HS-5 (cell line): ENCODE results near the gene ARRB1.
"Not testable (repeated sequence)": the region's sequence is repeated elsewhere in the genome, so short reads cannot be mapped to it uniquely, and the experiment has no call there.

Experiments
- DNase-seq: peaks from one replicate; pipeline ENCODE4 v3.0.0-alpha.2; 2012; ENCODE audit warnings: low read depth

Gene ARRB1

DNA sequence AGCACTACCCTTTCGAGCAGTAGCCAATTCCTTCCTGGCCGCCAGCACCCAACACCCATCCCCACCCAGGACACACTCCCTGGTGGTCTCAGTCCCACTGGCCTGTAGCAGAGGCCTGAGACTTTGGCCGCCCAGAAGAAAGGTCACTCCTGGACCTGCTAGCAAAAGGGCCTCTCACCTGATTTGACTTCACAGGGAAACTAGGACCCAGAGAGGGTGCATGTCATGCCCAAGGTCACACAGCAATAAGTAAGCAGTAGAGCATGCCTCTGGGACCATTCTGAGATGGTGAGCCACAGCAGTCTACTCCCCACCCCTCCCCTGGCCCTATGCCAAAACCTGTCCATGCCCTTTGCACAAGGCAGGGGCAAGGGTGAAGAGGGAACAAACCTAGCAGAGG, 7.3 kb downstream of the ARRB1 start:
- DNase-seq: no peak

DNA sequence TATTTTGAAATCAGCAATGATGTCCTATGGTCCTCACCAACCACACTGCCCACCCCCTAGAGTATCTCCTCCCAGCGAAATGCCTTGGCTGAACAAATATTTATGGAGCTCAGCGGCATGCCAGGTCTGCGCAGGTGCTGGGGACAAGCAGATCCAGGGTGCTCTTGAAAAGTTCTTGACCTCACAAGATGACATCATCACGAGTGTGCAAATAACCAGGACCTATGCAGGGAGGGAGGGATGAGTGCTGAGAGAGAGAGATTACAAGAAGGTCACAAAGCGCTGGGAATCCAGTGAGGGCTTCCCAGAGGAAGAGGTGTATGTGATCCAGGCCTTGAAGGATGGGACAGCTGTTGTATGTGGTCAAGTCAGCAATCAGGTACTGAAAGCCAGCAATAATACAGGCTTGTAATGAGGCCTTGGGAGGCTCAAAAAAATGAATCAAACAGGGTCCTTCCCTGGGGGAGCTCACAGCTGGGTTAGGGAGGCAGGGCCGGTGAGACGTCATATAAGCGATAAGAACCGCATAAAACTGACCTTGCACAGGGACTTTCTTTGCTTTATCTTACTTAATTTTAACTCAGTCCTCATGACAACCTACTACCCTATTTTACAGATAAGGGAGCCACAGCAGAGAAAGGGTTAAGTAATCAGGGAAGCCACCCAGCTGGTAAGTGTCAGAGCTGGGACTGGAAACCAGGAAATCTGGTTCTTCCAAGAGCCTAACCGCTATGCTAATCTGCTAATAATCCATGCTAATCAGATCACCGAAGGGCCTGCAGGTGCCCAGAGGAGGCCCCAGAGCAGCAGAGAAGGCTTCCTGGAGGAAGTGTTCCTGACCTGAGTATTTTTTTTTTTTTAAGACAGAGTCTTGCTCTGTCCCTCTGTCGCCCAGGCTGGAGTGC, 8.2 kb downstream of the ARRB1 start:
- DNase-seq: no peak

DNA sequence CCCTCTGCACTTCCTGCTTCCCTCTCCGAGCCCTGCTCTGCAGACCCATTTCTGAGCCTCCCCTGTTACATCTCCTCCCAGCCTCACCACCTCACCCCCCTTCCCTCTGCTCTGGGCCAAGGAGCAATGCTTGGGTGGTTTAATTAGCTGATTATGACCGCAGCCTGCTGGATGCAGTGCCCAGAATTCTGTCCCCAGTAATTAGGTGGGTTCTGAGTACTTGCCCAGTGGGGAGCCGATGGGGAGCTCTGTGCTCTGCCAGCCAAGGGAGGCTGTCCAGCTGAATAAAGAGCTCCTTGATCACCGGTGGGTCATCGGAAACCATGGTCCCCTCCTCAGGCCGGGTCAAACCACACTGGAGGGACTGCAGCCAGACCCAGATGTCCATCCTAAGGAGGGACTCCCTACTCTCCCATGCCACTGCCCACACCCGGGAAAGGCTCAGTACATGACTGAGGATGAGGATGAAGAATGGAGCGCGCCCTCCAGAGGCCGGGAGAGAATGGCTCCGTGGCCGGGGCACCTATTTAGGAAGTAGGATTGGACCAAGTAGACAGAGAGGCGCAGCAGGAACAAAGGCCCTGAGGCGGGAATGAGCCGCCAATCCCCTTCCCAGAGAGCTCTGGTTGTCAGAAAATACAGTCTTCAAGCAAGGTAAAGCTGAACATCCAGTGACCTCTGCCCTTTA, 9.1 kb downstream of the ARRB1 start:
- no peak for DNase-seq

DNA sequence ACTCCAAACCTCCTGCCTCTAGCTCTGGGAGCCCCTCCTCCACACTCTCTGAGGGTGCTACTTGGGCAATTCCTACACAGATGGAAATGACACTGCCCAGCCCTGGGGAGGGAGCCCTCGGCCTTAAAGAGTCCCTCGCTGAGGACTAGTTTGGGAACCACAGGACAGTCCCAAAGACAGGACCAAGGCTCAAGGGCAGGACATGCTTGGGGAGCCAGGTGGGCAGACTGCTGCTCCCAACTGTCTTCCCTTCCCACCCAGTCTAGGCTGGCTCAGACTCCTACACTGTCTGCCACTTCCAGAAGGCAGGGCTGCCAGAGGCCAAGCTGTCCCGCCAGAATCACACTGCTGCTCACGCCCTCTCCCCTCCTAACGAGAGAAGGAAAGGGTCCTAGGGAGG, 9.8 kb downstream of the ARRB1 start:
- DNase-seq: no peak

DNA sequence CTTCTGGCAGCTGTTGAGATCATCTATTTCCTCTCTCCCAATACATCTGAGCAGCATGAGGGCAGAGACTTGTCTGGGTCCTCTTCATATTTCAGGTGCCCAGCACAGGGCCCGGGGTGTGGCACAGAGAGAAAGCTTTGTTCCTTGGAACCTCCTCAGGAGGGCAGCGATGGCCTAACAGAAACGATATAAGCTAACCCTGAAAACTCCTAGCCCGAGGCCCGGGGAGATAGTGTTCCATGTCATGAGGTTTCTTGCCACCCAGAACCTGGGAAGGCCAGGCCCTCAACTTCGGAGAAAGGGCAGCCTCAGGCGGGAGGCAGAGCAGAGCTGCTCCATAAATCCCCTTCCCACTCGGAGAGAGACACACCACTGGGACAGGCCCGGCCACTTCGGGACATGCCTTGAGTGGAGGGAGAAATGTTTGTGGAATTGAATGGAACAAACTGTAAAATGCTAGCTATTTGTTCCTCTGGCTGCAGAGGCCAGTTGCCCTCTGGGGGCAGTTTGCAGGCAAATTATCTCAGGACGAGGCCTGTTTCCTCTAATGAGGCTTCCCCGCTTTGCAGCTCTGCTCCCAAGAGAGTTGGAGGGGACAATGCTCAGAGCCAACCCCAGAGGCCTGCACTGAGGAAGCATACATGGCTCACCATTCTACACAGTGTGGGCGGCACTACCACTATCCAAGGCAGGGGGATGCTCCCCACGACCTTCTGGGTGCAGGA, 11.6 kb downstream of the ARRB1 start:
- DNase-seq: no peak

DNA sequence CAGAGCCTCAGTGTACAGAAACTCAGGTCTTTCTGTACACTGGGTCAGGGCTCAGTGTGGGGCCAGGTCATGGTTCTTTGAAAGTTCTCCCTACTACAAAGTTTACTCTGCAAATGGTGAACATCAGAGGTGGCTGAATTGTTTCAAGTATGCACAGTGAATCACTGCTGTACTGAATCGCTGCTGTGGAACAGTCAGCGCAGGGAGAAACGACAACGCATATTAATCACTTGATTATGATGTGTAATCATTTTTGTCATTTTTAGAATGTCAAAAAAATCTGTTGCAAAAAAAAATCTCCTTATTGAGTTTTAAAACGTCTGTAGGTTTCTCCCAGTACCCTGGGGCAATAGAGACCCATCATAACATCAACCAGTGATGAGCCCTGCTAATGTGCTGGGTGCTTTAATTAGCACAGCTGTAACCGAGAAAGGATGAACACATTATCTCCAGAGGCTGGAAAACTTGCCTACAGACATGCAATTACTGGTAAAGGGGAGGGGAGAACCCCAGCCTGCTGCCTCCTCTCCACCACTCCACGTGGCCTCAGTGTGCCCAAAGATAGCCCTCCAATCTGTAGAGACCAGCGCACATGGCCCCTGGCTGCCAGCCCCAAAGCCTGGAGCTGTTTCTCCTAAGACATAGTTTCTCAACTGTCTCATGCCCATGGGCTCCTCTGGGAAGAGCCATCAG, 12.8 kb downstream of the ARRB1 start:
- DNase-seq: no peak

DNA sequence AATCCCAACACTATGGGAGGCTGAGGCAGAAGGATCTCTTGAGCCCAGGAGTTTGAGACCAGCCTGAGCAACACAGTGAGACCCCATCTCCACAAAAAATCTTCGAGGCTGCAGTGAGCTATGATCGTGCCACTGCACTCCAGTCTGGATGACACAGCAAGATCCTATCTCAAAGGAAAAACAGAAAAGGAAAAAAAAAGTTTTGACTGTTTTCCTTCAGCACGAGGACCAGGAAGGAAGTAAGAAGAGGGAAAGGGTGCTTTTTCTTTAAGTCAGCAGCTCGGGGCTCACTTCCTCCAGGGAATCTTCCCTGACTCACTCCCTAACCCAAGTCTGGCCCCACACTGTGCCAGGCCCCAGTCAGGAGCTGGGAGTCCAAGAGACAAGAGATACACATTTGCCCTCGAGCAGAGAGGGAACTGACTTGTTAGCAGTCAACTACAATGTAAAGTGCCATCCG, 14.2 kb downstream of the ARRB1 start:
- DNase-seq: no peak

DNA sequence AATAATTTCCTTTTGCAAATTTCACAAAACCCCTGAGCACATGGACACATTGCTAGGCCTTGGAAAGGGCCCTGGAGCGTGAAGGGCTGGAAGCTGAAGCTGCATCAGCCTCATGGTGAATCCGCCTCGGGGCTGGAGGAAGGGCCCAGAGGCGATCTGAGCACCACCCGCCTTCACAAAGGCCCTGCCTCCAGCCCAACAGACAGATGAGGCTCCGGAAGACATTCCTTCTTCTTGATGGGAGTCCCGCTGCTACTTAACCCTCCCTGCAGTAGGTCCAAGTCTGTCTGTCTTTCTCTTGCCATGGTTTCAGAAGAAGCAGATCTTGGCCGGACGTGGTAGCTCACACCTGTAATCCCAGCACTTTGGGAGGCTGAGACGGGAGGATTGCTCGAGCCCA, 16.5 kb downstream of the ARRB1 start:
- DNase-seq: no peak

DNA sequence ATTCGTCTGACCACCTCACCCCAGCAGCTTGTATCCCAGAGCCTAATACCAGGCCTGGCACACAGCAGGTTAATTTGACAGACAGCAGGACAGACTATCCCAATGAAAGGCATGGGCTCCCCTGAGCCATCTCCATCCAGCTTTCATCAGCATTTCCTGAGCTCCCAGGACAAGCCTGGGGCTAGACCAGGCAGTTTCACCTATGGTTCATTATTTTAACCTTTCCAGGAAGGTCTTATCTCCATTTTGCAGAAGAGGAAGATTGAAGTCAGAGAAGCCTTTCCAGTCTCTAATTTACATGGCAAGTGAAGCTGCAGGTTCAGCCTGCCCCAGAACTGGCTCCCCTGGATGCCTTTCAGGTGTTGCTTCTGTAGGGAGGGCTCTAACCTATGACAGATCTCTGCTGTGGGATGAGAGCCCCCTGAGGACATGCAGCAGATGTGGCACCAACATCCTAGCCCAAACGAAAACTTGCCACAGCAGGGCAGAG, 17.0 kb downstream of the ARRB1 start:
- DNase-seq: no peak

DNA sequence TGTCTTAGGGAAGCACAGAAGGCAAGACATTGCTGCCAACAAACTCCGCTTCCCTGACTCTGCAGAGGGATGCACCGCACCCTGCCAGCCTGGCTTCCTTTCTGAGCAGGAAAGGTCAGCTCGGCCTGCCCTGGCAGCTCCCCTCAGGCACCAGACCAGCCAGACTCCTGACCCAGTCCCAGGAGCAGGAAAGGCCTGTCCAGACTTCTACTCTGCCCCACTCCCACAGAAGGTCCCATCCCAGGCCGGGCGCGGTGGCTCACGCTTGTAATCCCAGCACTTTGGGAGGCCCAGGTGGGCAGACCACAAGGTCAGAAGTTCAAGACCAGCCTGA, 17.7 kb downstream of the ARRB1 start:
- no peak for DNase-seq

DNA sequence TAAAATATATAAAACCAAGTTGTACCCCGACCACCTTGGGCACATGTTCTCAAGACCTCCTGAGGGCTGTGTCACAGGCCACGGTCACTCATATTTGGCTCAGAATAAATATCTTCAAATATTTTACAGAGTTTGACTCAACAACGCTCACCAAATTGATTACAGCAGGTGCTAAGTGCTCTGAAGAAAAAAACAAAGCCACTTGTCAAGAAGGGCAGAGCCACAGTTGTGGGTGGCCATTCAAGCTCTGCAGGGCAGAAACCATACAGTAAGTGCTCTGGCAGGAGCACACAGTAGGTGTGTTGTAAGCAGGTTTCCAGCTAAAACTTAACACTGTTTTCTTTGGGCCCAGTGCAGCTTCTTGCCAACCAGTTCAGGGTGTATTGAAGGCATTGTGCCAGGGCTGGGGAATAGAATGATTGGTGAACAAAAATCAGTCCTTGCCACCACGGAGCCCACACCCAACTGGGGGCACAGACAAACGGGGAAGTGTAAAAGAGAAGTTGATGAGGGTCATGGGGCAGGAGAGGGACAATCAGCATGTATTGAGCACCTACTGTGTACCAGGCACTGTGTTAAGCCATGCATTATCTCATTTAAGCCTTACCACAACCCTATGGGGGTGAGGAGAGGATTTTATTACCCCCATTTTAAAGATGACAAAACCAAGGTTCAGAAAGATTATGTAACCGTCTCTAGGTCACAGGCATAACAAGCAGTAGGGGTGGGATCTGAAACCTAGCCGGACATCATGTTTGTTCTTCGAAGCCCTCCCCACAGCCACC, 18.2 kb downstream of the ARRB1 start:
- DNase-seq: no peak

DNA sequence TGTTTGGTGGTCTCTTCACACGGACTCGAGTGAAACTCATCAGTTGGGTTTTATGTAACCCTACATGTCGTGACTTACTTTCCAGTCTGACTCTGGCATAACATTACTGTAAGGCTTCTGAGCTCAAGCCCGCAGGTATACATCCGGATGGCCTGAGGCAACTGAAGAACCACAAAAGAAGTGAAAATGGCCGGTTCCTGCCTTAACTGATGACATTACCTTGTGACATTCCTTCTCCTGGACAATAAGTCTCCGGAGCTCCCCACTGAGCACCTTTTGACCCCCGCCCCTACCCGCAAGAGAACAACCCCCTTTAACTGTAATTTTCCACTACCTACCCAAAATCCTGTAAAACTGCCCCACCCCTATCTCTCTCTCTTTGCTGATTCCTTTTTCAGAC, 19.7 kb downstream of the ARRB1 start:
- DNase-seq: not testable (repeated sequence)

DNA sequence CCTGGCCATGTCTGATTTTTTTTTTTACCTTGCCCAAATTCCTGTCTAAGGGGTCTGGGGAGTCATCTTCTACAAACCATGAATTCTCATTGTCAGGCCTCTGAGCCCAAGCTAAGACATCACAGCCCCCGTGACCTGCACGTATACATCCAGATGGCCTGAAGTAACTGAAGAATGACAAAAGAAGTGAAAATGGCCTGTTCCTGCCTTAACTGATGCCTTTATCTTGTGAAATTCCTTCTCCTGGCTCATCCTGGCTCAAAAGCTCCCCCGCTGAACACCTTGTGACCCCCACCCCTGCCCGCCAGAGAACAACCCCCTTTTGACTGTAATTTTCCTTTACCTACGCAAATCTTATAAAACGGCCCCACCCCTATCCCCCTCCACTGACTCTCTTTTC, 20.2 kb downstream of the ARRB1 start:
- DNase-seq: not testable (repeated sequence)

DNA sequence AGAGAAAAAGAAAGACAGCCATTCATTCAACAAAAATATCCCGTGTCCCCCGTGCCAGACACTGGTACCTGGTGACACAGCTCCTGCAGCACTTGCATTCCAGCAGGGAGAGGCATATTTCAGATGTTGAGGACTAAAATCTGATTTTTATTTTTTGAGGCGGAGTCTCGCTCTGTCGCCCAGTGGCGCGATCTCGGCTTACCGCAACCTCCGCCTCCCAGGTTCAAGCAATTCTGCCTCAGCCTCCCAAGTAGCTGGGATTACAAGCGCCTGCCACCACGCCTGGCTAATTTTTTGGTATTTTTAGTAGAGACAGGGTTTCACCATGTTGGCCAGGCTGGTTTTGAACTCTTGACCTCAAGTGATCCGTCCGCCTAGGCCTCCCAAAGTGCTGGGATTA, 20.6 kb downstream of the ARRB1 start:
- not testable (repeated sequence) for DNase-seq

DNA sequence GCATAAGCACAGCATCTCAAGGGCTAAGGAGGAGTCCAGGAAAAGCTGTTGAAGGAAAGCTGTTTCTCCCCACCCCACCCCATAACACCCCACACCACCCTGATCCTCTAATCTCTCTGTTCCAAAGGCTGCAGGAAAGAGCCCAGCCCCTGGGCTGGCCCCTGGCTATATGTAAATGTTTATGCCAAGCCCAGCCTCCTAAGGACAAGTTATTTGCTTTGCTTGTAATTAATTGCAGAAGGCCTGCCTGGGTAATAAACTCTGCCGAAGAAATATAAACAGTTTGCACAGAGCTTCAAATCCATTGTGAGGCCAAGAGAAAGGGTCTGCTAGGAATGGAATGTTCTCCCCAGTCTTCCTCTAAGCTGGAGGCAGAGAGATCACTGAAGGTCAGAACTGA, 21.2 kb downstream of the ARRB1 start:
- DNase-seq: no peak

DNA sequence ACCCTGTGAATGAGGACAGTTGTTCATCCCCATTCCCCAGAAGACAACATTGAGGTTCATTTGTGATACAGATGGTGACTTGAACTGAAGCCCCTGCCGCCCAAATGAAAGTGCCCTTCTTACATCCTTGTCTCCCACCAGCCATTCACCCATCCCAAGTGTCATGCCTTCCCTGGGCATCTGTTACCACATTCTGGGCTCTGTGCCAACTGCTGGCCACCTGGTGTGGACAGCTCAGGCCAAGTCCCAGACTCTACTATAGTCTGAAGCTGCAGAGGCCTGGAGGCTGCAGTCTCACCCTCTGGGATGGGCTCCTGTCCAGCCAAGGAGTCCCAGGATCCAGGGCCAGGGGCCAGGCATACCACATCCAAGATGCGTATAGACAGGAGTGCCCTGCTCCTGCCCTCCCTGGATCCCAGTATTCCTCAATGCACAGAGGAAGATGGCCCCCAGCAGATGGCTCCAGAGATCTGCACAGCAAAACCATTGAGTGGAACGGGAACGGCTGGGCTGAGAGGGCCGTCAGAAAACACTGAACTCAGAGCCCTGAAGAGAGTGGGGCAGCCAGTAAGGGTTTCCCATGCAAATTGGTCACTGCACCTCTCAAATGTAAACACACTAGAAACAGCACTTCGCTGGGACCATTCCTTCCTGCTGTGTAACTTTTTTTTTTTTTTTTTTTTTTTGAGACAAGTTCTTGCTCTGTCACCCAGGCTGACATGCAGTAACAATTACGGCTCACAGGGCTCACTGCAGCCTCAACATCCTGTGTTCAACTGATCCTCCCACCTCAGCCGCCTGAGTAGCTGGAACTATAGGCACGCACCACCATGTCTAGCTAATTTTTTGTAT, 22.8 kb downstream of the ARRB1 start:
- DNase-seq: no peak

DNA sequence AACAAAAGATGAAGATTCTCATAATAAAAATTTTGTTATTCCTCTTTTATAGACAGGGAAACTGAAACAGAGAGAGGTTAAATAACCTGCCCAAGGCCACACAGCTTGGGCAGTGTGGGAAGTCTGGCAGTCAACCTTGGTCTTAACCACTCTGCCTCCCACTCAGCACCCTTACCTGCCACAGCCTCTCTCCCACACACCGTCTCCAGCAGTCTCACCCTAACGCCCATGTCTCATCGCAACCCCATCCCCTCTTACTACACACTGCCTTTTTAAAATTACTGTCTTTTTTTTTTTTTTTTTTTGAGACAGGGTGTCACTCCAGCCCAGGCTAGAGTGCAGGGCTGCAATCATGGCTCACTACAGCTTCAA, 25.0 kb downstream of the ARRB1 start:
- DNase-seq: no peak

DNA sequence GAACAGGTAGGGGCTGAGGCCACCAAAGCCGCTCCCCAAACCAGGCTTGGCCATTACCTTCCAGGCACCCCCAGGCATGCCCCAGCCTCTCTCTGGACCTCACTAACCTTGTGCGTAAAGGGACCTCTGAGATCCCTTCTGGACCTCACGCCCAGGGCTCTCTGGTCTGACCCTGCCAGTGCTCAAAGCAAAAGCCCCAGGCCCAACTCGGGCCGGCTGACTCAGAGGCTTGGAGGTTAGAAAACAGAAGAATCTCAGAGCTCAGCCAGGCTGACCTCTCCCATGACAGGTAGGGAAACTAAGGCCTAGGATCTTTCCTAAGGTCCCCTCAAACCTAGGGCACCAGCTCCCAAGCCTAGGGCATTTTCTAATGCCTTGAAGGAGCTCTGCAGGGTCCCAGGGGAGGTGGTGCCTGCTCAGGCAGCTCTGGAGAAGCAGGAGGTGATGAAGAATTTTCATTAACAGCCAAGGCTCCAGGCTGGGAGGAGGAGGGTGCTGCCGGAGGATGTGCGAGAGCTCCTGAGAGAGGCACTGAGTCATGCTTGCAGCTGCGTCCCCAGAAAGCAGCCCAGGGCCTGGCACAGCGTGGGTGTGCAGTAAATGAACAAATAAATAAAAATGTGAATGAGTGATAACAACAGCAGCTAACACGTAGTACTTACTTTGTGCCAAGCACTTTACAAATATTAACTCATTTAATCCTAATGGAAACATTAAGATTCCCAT, 25.6 kb downstream of the ARRB1 start:
- DNase-seq: peak; percentile 71

DNA sequence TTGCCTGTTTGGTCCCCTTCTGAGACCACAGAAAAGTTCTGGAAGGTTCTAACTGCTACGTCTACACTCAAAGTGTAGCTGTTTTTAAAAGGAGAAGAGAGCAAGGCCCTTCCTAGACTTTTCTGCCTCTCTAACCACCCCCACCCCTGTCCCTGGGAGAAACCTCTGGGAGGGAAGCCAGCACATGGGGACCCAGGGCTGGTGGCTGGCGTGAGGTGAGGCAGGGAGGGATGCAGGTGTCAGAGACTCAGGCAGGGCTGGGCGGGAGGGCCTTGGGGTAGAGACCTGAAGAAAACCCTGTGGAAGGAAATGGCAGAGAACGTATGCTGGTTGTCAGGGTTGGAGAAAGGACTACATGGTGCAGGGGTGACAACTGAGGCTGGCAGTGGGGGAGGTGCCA, 26.7 kb downstream of the ARRB1 start:
- no peak for DNase-seq

DNA sequence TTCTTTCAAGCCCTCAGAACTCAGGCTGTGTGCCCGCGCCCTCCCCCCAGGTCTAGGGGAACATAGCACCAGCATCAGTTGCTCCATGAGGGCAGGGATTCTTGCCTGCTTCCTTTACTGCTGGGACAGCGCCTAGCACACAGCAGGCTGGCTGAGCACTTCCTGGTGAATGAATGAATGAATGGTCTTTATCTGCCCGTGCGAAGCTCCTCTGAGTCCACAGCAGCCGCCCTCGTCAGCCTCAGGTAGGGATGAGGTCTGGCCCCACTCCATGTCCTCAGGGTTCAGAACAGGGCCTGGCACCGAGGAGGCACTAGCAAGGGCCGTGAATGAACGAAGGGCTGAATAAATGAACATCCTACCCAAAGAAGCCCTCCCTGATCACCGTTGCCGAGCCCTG, 27.3 kb downstream of the ARRB1 start:
- no peak for DNase-seq
